ENCODE results near the gene EIF5AL1. TPM values are rescaled to one million over a fixed set of nuclear protein-coding genes. Genes with fewer than 3 reads are reported as not detected.
"Not testable (repeated sequence)": the region's sequence is repeated elsewhere in the genome, so short reads cannot be mapped to it uniquely, and the experiment has no call there.

EIF5AL1 gene
- total RNA-seq = under 1 TPM in 5 of 6 experiments, not detected in 1; 0.31 to 0.54 (median 0.44) TPM
- long read RNA-seq = 0 reads

GRCh38 chr10:79511891-79512583 lies at the start of gene EIF5AL1:
Gene EIF5AL1, plus strand, starts transcription at chr10:79512533. Its CDS starts 117 bp downstream, at chr10:79512650.
- H3K27ac ChIP-seq; intact Hi-C loops (cut with DNase I); H3K4me1 ChIP-seq; H3K27me3 ChIP-seq; H3K4me3 ChIP-seq; ATAC-seq; H3K9me3 ChIP-seq; DNase-seq; H3K36me3 ChIP-seq: not testable (repeated sequence)
- WGBS (ENCODE audit: insufficient coverage, low coverage, low lambda C conversion rate, missing lambda C conversion rate) = 98% methylated on average over 12 of the region's 17 CpGs

DNA sequence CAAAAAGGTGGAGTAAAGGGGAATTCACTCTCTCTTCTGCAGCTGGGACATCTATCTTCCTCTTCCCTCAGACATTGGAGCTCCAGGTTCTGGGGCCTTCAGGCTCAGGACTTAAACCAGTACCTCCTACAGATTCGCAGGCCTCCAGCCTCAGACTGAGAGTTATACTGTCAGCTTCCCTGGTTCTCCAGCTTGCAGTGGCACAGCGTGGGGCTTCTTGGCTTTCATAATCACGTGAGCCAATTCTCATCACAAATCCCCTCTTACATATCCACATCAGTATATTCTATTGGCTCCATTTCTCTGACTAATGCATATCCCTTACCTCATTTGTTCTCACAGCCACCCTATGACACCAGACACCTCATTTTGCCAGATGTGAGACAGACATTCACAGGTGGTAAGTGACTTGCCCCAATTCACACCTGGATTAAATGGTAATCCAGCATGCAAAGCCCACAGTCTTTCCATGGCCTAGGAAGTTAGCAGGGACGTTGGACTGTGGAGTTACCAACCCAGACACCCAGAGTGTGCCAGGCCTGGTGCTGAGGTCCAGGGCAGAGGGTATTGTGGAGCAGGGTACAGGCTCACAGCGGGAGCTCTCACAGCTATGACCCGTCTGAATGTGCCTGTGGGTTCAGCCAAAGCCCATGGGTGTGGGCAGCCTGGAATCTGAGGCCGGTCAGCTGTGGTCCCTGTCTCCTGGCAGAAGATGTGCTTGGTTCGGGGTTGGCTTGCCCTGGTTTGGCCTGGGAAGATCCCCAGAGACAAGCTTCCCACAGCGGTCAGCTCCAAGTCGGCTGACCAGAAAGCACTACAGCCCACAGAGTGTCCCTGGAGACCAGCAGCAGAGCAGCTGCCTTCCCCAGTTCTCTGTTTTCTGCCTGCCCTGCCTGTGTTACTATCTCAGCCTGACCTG lies 48.5 kb upstream of the EIF5AL1 start:
- H3K4me1 ChIP-seq = peaks cover 0 to 8% (median 0%) of the 10 kb centered on the region in 4 donors
- H3K4me3 ChIP-seq = no peak overlapping the region
- no peaks in the 10 kb centered on the region for H3K36me3 ChIP-seq
- DNase-seq (no peak), ATAC-seq (no peak)
- H3K9me3 ChIP-seq = no peaks in the 10 kb centered on the region
- WGBS (ENCODE audit: insufficient coverage, low coverage, low lambda C conversion rate, missing lambda C conversion rate) = 65% methylated on average over 4 of the region's 10 CpGs
- no peak overlapping the region for H3K27ac ChIP-seq
- intact Hi-C loops (cut with DNase I) = loop anchor here in 1 of 2 donors (10.0 kb wide), 1 partner anchor 69 kb away; no protein-coding TSS in a partner anchor
- TF ChIP-seq, protein P1, sequence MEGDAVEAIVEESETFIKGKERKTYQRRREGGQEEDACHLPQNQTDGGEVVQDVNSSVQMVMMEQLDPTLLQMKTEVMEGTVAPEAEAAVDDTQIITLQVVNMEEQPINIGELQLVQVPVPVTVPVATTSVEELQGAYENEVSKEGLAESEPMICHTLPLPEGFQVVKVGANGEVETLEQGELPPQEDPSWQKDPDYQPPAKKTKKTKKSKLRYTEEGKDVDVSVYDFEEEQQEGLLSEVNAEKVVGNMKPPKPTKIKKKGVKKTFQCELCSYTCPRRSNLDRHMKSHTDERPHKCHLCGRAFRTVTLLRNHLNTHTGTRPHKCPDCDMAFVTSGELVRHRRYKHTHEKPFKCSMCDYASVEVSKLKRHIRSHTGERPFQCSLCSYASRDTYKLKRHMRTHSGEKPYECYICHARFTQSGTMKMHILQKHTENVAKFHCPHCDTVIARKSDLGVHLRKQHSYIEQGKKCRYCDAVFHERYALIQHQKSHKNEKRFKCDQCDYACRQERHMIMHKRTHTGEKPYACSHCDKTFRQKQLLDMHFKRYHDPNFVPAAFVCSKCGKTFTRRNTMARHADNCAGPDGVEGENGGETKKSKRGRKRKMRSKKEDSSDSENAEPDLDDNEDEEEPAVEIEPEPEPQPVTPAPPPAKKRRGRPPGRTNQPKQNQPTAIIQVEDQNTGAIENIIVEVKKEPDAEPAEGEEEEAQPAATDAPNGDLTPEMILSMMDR (IDR thresholded peaks at IDR 0.05) = no peak
- no peak for TF ChIP-seq POLR2A (IDR thresholded peaks at IDR 0.05)
- no peaks in the 10 kb centered on the region for H3K27me3 ChIP-seq

DNA sequence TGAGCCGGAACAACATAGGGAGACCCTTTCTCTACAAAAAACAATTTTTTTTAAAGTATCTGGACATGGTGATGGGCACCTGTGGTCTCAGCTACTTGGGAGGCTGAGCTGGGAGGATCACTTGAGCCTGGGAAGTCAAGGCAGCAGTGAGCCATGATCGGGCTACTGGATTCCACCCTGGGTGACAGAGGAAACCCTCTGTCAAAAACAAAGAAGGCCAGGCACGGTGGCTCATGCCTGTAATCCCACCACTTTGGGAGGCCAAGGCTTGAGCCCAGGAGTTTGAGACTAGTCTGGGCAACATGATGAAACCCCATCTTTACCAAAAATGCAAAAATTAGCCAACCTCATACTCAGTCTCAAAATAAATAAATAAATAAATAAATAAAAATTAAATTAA lies 47.0 kb upstream of the EIF5AL1 start:
- H3K9me3 ChIP-seq = no peaks in the 10 kb centered on the region
- 80% methylated on average over 3 of the region's 3 CpGs for WGBS (ENCODE audit: insufficient coverage, low coverage, low lambda C conversion rate, missing lambda C conversion rate)

DNA sequence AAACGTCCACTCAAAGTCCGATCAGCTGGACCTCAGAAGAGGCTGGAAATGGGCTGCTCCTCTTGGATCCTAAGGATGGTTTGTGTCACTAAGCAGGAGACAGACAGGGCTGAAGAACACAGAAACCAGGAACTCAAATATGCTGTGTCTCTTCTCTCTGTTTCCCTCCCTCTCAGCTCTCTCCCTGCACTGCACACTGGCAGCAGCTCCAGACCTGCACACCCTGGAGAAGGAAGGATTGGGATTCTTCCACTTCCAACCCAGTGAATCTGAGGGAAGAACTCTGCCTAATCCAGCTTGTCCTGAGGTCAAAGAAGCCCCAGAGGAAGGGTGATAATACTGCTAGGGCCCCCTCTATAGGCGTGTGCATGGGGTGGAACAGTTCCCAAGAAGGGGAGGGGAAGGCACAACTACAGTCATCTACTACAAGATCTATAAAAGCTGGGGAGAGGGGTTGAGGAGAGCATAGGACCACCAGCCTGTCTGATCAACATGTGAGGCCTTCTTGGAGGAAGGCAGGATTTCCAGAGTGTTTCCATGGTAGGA lies 44.2 kb upstream of the EIF5AL1 start:
- no peaks in the 10 kb centered on the region for H3K9me3 ChIP-seq
- no peak overlapping the region for H3K4me3 ChIP-seq
- 24% methylated on average over 2 of the region's 3 CpGs for WGBS (ENCODE audit: insufficient coverage, low coverage, low lambda C conversion rate, missing lambda C conversion rate)
- ATAC-seq = peak; percentile 24 to 40 (median 32)
- H3K27me3 ChIP-seq = no peaks in the 10 kb centered on the region
- peaks cover 0 to 12% (median under 1%) of the 10 kb centered on the region in 4 donors for H3K4me1 ChIP-seq
- no peaks in the 10 kb centered on the region for H3K36me3 ChIP-seq
- DNase-seq = no peak
- intact Hi-C loops (cut with DNase I) = loop anchor here in 1 of 2 donors (10.0 kb wide), 1 partner anchor 73 kb away; no protein-coding TSS in a partner anchor
- H3K27ac ChIP-seq = peak overlapping the region in 2 of 3 donors; percentile 23 to 24
- TF ChIP-seq POLR2A (IDR thresholded peaks at IDR 0.05) = no peak
- TF ChIP-seq, protein P1 (IDR thresholded peaks at IDR 0.05) = no peak

More for the DNA sequence above, 47.0 kb upstream of the EIF5AL1 start:
- DNase-seq (no peak), ATAC-seq (no peak)
- intact Hi-C loops (cut with DNase I) = loop anchor here in 1 of 2 donors (10.0 kb wide), 1 partner anchor 71 kb away; no protein-coding TSS in a partner anchor
- Histone ChIP-seq H3K27me3 (no peaks in the 10 kb centered on the region), H3K27ac (no peak overlapping the region), H3K36me3 (no peaks in the 10 kb centered on the region), H3K4me3 (no peak overlapping the region), H3K4me1 (peaks cover 0 to 8% (median 0%) of the 10 kb centered on the region in 4 donors)
- no peak for TF ChIP-seq POLR2A (IDR thresholded peaks at IDR 0.05)
- TF ChIP-seq, protein P1 (IDR thresholded peaks at IDR 0.05) = no peak

All from right lobe of liver (tissue), 6 donors.